NAMALWA (cell line): ENCODE data around the gene LAMTOR1.
"Not testable (repeated sequence)": the region's sequence is repeated elsewhere in the genome, so short reads cannot be mapped to it uniquely, and the experiment has no call there.

ENCODE experiments used
- DNase-seq: peaks from one replicate; pipeline ENCODE4 v3.0.0-alpha.2; 2015; ENCODE audit warnings: low spot score

Gene LAMTOR1

DNA sequence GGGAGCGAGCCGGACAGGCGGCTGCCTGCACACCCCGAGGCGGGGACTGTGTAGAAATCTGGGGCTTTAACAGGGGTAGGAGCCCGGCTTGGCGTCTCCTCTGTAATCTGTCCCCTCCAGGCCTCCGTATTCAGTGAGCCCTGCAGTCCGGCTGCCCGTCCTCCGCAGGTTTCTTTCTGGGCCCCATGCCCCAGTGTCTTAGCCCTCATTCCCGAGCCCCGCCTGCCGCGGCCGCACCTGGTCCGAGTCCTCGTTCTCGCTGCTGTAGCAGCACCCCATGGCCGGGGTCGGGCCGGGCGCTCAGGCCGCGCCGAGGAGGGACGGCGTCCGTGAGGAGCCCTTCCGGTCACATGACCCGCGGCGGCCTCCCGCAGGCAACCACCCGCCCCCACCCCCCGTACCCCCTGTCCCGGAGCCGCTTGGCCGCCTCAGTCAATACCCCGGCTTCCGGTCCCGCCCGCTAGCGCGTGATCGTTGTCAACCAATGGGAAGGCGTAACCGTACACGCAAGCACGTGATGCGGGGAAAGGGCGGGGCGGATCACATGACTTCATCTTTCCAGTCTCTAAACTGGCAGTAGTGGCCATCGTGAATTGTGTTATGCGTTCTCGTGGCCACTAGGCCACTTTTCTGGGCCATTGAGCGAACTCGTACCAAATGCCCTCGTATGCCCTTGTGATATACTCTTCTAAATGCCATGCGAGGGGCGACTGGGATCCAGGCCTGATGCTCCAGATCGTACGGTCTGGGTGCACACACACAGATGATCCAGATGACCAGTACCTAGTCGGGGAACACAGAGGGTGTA is at the start of gene LAMTOR1:
LAMTOR1 (minus strand) TSS at position 352 of the 808 bp plus-strand sequence; CDS start at position 279, 73 bp downstream.
- DNase-seq, result peak; percentile 99

DNA sequence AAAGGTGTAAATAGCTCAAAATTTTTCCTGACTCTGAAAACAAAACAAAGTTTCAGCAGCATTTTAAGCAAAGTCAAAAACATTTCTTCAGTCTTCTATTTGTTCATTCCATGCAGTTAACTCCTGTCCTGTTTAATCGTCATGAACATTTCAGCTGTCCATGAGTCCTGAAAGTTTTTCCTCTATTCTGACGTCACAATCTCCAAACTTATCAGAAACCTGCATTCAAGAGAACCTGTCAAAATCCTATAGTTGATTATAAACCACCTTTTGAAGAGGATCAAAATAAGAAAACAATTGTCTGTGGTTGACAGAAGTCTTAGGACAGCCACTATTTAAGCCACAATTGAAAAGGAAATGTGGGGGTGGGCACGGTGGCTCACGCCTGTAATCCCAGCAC is 47.8 kb upstream of the LAMTOR1 start:
- no peak for DNase-seq

DNA sequence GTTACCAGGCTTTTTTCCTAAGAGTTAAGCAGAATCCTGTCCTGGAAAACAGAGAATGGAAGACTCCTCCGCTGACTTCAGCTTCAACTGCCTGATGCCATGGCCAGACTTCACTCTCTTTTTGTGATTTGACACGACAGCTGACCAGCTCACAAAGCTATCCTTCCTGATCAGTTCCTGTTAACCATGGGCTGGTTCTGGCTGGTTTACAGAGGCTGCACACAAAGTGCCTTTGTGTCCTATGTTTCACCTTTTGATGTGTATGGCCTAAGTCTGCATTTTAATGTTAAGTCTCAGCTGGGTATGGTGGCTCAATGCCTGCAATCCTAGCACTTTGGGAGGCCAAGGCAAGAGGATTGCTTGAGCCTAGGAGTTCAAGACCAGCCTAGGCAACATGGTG is 43.5 kb upstream of the LAMTOR1 start:
- DNase-seq, result no peak

DNA sequence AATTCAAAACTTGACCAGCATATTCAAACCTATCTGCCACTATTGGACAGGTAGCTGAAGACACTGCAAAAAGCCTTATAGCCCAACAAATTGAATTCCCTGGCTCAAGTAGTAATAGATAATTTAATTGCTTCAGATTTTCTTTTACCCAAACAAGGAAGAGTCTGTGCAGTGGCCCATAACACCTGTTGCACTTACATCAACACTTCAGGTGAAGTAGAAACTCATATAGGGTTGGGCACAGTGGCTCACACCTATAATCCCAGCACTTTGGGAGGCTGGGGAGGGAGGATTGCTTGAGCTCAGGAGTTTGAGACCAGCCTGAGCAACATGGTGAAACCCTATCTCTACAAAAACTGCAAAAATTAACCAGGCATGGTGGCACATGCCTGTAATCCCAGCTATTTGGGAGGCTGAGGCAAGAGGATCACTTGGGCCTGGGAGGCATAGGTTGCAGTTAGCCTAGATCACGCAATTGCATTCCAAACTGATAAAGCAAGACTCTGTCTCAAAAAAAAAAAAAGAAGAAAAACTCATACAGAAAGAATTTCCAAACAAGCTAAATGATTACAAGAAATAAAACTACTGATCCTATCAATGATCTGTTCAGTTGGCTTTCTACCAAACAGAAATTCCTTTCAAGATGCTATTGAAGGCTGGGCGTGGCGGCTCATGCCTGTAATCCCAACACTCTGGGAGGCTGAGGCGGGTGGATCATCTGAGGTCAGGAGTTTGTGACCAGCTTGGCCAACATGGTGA is 41.9 kb upstream of the LAMTOR1 start:
- no peak for DNase-seq

GRCh38 chr11:72142543-72142942 is 39.4 kb upstream of the LAMTOR1 start:
- not testable (repeated sequence) for DNase-seq

DNA sequence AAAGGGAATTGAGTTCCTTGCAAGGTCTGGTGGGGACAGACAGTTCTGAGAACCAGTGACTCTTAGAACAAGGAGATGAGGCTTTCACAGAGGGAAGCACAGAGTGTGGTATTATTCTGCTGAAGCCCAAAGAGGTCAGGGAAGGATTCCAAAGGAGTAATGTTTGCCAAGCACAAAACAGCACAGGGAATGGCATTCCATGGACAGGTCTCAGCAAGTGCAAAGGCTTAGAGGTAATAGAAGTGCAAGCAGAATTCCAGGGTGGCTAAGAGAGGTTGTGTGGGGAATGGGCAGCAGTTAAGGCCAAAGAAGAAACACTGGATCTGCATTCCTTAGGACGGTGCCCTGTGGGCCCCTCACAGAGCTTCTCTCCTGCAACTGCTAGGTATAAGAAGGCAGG is 39.0 kb upstream of the LAMTOR1 start:
- DNase-seq, result not testable (repeated sequence)

- no peak for DNase-seq
Measured at GRCh38 chr11:72141066-72141465, 38.0 kb upstream of the LAMTOR1 start.

GRCh38 chr11:72140661-72141060 is 37.6 kb upstream of the LAMTOR1 start:
- no peak for DNase-seq

DNA sequence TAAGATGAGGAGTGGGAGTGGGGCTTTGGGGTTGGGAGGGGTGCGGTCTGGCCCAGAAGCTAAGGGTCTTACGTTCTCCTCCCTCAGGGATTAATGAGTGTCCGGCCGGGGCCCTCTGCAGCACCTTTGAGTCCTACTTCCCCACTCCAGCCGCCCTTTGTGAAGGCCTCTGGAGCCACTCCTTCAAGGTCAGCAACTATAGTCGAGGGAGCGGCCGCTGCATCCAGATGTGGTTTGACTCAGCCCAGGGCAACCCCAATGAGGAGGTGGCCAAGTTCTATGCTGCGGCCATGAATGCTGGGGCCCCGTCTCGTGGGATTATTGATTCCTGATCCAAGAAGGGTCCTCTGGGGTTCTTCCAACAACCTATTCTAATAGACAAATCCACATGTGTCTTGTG is 36.4 kb upstream of the LAMTOR1 start:
- no peak for DNase-seq

DNA sequence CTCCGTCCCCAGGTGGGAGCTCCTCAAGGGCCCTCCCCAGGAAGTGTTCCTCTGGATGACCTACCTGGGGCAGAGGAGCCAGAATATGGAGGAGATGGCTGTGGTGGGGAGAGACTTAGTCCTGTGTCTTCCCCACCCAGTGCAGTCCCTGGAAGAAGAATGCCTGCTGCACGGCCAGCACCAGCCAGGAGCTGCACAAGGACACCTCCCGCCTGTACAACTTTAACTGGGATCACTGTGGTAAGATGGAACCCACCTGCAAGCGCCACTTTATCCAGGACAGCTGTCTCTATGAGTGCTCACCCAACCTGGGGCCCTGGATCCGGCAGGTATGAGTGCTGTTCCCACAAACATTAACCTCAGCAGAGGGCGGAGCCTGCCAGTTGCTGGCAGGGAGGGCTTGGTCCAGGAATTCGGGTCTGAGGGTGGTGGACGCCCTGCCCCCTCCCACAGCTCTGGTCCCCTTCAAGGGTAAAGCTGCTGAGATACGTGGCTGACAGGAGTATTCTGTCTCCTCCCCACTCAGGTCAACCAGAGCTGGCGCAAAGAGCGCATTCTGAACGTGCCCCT is 35.8 kb upstream of the LAMTOR1 start:
- DNase-seq, result no peak

GRCh38 chr11:72136684-72137262 is 33.7 kb upstream of the LAMTOR1 start:
- no peak for DNase-seq

DNA sequence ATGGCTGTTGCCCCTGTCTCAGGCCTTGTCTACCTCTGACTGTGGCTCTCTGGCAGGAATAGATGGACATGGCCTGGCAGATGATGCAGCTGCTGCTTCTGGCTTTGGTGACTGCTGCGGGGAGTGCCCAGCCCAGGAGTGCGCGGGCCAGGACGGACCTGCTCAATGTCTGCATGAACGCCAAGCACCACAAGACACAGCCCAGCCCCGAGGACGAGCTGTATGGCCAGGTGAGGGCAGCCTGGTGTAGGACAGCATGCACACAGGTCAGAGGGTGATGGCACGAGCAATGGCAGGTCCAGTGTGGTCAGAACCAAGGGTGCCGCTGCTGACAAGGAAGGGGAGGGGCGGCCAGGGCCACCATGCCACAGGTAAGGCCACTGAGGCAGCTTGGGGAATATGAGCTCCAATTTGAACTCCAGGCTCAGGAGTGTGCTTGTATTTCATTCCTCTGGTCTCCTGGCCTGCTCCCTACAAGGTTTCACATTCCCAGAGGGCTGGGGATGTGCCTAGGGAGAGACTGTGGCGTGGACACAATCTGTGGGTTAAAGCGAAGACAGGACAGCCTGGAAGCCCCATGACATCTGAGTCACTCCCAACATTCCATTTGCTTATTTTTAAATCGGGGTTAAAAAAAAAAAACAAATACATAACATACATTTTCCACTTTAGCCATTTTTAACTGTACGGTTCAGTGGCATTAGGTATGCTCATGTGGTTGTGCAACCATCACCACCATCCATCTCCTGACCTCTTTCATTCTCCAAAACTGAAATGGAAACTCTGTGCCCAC is 33.0 kb upstream of the LAMTOR1 start:
- no peak for DNase-seq

GRCh38 chr11:72135473-72135872 is 32.4 kb upstream of the LAMTOR1 start, which contains the start of gene FOLR3:
Gene FOLR3, plus strand, starts transcription at chr11:72135725. Its CDS starts 228 bp downstream, at chr11:72135953.
- not testable (repeated sequence) for DNase-seq

GRCh38 chr11:72132646-72133045 is 29.5 kb upstream of the LAMTOR1 start:
- no peak for DNase-seq

DNA sequence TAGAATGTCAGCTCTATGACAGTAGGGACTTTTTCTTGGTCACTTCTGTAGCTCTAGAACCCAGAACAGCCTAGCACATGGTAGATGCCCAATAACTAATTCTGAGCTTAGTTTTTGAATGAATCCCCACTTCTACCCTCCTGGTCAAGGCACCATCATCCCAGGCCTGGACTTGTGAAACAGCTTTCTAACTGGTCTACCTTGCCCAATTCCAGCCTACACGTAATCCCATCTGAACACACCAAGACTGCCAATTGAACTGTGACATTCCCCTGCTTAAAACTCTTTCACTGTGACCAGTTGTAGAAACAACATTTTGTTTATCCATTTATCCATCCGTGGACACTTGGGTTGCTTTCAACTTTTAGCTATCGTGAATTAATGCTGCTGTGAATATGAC is 26.3 kb upstream of the LAMTOR1 start:
- no peak for DNase-seq

DNA sequence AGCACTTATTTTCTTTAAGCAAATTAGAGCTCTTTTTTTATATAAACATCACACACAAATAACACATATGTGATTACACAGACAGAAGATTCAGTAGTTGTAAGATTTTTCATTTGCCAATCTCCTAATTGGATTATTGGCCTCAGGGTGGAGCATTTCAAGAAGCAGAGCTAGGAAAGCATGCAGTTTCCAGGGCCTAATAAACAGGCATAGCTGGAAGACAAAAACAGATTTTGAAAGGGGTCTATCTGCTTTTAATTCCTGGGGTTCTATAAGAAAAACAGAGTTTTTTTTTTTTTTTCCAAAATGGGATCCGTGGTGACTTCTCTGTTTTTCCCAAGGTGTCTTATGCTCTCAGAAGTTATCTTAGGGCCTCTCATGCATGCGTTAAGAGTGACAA is 24.8 kb upstream of the LAMTOR1 start:
- no peak for DNase-seq

- DNase-seq, result no peak
Measured at GRCh38 chr11:72125956-72126355, 22.9 kb upstream of the LAMTOR1 start.

DNA sequence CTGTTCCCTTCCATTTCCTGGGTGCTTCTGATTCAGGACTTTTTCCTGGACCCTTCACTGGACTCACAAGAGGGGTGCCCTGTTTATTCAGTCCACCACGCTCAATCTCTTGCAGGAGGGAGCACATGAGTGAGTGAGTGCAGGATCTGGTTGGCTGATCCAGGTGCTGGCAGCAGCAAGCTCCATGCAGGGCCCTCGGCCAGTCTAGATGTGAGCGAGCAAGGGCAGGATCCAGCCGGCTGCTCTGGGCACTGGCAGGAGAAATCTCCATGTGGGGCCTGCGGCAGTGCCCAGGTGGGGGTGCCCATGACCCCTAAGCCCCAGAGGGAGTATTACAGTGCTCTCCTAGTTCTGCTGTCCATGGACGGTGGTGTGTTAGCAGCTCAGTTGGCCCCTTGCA is 20.9 kb upstream of the LAMTOR1 start:
- DNase-seq, result no peak

GRCh38 chr11:72123117-72123653 is 20.1 kb upstream of the LAMTOR1 start:
- no peak for DNase-seq

GRCh38 chr11:72122607-72123006 is 19.5 kb upstream of the LAMTOR1 start:
- DNase-seq, result no peak

- DNase-seq, result no peak
Measured at GRCh38 chr11:72120930-72121329, 17.8 kb upstream of the LAMTOR1 start.
